Thoracic aorta (tissue), 2 donors: ENCODE results near the gene DUSP15. TPM values are rescaled to one million over a fixed set of nuclear protein-coding genes. Genes with fewer than 3 reads are reported as not detected.

Experiments used
- ATAC-seq: fragments of 150-250 bp; one replicate; pipeline ENCODE4 v1.8.0; 2017; ENCODE audit warnings: low read depth; ENCODE audit not compliant: insufficient number of reproducible peaks, low FRiP score
- DNase-seq: peaks from one replicate; pipeline ENCODE4 v3.0.0-alpha.2; 2020; ENCODE audit warnings: low spot score
- H3K27ac ChIP-seq, 2 donors: fragments of 200-600 bp; sonication (generic); 1 replicate in 1 of 2; 2 replicates in 1 of 2; pipeline ENCODE4 v1.5.1; 2016; ENCODE audit warnings: mild to moderate bottlenecking in 2 of 2, moderate library complexity in 2 of 2
- H3K27me3 ChIP-seq: fragments of 200-600 bp; sonication (generic); replicated peaks from 2 replicates; pipeline ENCODE4 v1.6.0; 2016; ENCODE audit warnings: mild to moderate bottlenecking; ENCODE audit not compliant: insufficient read depth
- H3K36me3 ChIP-seq: fragments of 200-600 bp; sonication (generic); one replicate; pipeline ENCODE4 v1.5.1; 2016
- H3K4me1 ChIP-seq, 2 donors: fragments of 200-600 bp; sonication (generic); 1 replicate in 1 of 2; 2 replicates in 1 of 2; pipeline versions ENCODE4 v1.5.1 to v1.6.0; 2016; ENCODE audit warnings: low read depth in 2 of 2, mild to moderate bottlenecking in 1 of 2; ENCODE audit not compliant: control insufficient read depth in 1 of 2
- H3K4me3 ChIP-seq: fragments of 200-600 bp; sonication (generic); 2 replicates; pipeline ENCODE4 v1.5.1; 2016; ENCODE audit warnings: mild to moderate bottlenecking
- H3K9me3 ChIP-seq: fragments of 200-600 bp; sonication (generic); 2 replicates; pipeline ENCODE4 v1.5.1; 2016
- total RNA-seq, 2 donors: library from RNA; depleted of rRNA; stranded (reverse); fragments of >200 nt; gene quantifications; one replicate each; pipeline versions ENCODE4 v1.1.0 to v1.2.3, GENCODE V29; 2016
- TF ChIP-seq, protein P1 (sequence below): fragments of 200-600 bp; sonication (generic); IDR thresholded peaks from one replicate; pipeline ENCODE4 v1.5.1; 2019; ENCODE audit warnings: antibody characterized with exemption

DUSP15 gene
- total RNA-seq, 2 donors from 2014 or later = 3.9 to 5.6 TPM

DNA sequence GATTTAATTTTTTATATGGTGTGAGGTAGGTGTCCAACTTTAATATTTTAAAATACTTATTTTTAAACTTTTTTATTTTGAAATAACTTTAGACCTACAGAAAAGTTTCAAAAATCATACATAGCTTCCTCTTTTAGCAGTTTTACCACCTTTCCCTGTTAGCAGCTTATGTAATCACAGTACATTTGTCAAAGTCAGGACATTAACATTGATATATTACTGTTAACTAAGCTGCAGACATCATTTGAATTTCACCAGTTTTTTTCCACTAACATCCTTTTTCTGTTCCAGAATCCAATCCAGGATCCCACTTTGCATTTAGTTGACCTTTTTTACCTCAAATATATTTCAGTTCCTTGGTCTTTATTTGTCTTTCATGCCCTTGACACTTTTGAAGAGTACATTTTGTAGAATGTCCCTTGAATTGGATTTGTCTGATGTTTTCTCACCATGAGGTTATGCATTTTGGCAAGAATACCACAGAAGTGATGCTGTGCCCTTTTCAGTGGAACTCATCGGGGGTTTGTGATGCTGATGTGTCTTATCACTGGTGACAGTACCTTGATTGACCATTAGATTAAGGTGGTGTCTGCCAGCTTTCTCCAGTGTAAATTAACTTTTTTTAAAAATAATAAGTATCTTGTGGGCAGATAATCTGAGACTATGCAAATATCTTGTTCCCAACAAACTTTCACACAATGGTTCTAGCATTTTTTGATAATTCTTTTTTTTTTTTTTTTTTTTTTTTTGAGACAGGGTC is 33.5 kb upstream of the DUSP15 start:
- Histone ChIP-seq H3K27me3 (no peaks in the 10 kb centered on the region), H3K36me3 (no peaks in the 10 kb centered on the region), H3K4me3 (no peak overlapping the region), H3K4me1 (no peaks in the 10 kb centered on the region), H3K27ac (no peak overlapping the region), H3K9me3 (no peaks in the 10 kb centered on the region)
- TF ChIP-seq, protein P1, sequence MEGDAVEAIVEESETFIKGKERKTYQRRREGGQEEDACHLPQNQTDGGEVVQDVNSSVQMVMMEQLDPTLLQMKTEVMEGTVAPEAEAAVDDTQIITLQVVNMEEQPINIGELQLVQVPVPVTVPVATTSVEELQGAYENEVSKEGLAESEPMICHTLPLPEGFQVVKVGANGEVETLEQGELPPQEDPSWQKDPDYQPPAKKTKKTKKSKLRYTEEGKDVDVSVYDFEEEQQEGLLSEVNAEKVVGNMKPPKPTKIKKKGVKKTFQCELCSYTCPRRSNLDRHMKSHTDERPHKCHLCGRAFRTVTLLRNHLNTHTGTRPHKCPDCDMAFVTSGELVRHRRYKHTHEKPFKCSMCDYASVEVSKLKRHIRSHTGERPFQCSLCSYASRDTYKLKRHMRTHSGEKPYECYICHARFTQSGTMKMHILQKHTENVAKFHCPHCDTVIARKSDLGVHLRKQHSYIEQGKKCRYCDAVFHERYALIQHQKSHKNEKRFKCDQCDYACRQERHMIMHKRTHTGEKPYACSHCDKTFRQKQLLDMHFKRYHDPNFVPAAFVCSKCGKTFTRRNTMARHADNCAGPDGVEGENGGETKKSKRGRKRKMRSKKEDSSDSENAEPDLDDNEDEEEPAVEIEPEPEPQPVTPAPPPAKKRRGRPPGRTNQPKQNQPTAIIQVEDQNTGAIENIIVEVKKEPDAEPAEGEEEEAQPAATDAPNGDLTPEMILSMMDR = no peak
- ATAC-seq (no peak), DNase-seq (no peak)

DNA sequence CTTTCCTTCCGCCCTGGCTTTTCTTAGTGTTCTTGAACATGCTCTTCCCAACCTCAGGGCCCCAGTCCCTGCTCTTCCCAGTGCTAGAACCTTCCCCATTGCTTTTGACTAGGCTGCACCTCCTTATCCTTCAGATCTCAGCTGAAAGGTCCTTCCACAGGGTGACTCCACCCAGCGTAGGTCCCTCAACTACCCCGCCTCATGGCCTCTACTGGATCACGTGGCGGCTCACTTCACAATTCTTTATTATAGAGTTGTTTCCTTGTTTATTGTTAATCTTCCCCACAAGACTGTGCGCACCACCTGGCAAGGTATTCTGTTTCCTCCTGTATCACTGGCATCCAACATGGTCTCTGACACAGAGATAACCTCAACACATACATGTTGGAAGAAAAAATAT is 31.3 kb upstream of the DUSP15 start:
- Histone ChIP-seq H3K4me3 (no peak overlapping the region), H3K36me3 (no peaks in the 10 kb centered on the region), H3K27ac (no peak overlapping the region), H3K27me3 (no peaks in the 10 kb centered on the region), H3K9me3 (no peaks in the 10 kb centered on the region), H3K4me1 (no peaks in the 10 kb centered on the region)
- TF ChIP-seq, protein P1 = no peak
- ATAC-seq = no peak
- no peak for DNase-seq

DNA sequence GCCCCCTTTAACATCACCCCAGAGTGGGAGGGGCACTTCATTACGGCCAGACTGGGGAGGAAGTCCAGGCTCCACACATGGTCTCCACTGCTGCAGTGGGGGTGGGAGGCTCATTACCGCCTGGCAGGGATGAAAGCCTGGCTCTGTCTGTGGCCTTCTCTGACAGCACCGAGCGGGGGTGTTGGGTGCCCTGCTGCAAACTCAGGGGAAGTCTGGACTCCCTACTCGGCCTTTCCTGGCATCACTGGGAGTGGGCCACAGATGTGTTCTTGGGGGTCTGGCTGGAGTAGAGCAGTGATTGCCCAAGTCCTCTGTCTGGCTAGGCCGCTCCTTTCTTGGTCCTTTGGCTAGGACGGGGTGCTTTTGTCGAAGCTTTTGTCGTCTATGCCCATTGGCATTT is 27.2 kb upstream of the DUSP15 start:
- Histone ChIP-seq H3K36me3 (no peaks in the 10 kb centered on the region), H3K27me3 (no peaks in the 10 kb centered on the region), H3K27ac (no peak overlapping the region), H3K4me3 (no peak overlapping the region), H3K4me1 (peaks cover 0 to 3% of the 10 kb centered on the region in 2 donors), H3K9me3 (no peaks in the 10 kb centered on the region)
- DNase-seq (no peak), ATAC-seq (no peak)
- TF ChIP-seq, protein P1 = no peak

DNA sequence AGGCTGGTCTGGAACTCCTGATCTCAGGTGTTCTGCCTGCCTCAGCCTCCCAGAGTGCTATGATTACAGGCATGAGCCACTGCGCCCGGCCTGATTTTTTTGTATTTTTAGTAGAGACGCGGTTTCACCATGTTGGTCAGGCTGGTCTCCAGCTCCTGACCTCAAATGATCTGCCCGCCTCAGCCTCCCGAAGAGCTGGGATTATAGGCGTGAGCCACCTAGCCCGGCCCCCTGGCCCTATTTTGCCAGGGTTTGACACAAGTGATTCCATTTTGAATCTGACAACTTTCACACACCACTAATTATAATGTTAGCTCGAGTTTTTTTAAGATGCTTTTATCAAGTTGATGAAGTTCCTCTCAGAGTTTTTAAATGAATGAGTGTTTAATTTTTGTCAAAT is 25.7 kb upstream of the DUSP15 start:
- DNase-seq = no peak
- peaks cover 0 to 3% of the 10 kb centered on the region in 2 donors for H3K4me1 ChIP-seq
- H3K27me3 ChIP-seq = no peaks in the 10 kb centered on the region
- ATAC-seq = no peak
- H3K9me3 ChIP-seq = no peaks in the 10 kb centered on the region
- no peaks in the 10 kb centered on the region for H3K36me3 ChIP-seq
- H3K4me3 ChIP-seq = no peak overlapping the region
- H3K27ac ChIP-seq = no peak overlapping the region
- TF ChIP-seq, protein P1 = no peak

DNA sequence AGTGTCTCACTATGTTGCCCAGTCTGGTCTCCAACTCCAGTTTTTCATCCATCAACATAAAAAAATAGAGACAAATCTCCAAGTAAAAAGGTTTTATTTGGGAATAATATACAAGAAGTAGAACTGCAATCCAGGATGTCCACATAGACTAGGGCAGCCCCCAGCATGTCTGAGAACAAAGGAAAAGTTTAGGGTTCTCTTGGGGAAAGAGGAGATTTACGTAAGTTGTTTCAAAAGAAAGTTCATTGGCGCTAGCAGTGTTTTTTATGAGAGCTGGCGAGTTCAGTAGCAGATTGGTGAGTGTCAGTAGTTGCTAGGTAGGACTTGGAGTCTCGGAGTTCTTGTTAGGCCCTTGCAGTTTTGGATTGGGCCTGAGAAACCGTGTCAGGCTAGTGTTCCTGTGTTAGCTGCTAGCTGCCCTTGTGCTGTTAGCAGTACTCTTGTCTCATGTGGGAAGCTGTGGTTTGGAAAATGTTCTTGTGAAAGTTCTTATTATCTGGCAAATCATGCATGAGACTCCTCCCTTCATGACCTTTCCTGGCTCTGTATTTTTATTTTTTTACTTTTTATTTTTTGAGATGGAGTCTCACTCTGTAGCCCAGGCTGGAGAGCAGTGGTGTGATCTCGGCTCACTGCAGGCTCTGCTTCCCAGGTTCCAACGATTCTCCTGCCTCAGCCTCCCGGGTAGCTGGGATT is 24.8 kb upstream of the DUSP15 start:
- H3K27ac ChIP-seq = peak overlapping the region; percentile 56 to 57
- DNase-seq = peak; percentile 45
- H3K27me3 ChIP-seq = no peaks in the 10 kb centered on the region

More for the DNA sequence above, 24.8 kb upstream of the DUSP15 start:
- Histone ChIP-seq H3K4me1 (peaks cover 0 to 3% of the 10 kb centered on the region in 2 donors), H3K4me3 (peak overlapping the region; percentile 24), H3K36me3 (no peaks in the 10 kb centered on the region), H3K9me3 (no peaks in the 10 kb centered on the region)
- TF ChIP-seq, protein P1 = no peak
- ATAC-seq = peak; percentile 99
